HFF-Myc (cell line): ENCODE data around the gene AHDC1.

Experiments
- DNase-seq: peaks from one replicate; pipeline ENCODE4 v3.0.0-alpha.2; 2011; ENCODE audit warnings: low read depth; ENCODE audit errors: extremely low read depth
- H3K4me3 ChIP-seq: replicated peaks from 2 replicates; pipeline ENCODE4 v1.5.1; 2011; ENCODE audit warnings: low read depth, mild to moderate bottlenecking, control low read depth, low read length
- CTCF ChIP-seq: IDR thresholded peaks from 2 replicates; pipeline ENCODE4 v1.5.1; 2012; ENCODE audit warnings: mild to moderate bottlenecking, low read depth, low read length, control low read depth; ENCODE audit errors: missing control alignments

Gene AHDC1

DNA sequence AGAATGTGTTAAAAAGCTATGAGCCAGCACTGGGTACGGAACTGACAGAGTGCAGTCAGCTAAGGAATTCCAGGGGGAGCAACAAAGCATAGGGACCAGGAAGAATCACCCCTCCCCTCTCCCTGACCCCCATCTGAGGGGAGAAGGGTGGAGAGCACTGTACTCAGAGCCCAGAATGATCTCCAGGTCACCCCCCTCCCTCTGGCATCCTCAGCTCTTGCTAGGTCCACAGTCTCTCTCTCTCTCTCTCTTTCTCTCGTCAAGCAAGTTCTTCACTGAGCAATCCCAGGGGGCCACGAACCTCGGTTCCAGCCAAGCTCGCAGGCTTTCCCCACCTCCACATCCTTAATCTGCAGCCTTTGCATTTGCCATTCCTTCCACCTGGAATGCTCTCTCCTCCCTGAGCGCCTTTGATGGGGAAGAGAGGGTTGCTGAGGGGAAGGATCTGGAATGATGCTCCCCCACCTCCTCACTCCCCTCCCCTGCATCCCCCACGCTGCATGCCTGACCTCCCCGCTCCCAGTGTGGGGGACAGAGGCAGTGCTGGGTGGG lies 107.3 kb downstream of the AHDC1 start:
- H3K4me3 ChIP-seq = no peak overlapping the region
- DNase-seq = no peak
- no peak for TF ChIP-seq CTCF

GRCh38 chr1:27492796-27493195 lies 111.1 kb downstream of the AHDC1 start:
- no peak for DNase-seq
- no peak for TF ChIP-seq CTCF
- H3K4me3 ChIP-seq = no peak overlapping the region

DNA sequence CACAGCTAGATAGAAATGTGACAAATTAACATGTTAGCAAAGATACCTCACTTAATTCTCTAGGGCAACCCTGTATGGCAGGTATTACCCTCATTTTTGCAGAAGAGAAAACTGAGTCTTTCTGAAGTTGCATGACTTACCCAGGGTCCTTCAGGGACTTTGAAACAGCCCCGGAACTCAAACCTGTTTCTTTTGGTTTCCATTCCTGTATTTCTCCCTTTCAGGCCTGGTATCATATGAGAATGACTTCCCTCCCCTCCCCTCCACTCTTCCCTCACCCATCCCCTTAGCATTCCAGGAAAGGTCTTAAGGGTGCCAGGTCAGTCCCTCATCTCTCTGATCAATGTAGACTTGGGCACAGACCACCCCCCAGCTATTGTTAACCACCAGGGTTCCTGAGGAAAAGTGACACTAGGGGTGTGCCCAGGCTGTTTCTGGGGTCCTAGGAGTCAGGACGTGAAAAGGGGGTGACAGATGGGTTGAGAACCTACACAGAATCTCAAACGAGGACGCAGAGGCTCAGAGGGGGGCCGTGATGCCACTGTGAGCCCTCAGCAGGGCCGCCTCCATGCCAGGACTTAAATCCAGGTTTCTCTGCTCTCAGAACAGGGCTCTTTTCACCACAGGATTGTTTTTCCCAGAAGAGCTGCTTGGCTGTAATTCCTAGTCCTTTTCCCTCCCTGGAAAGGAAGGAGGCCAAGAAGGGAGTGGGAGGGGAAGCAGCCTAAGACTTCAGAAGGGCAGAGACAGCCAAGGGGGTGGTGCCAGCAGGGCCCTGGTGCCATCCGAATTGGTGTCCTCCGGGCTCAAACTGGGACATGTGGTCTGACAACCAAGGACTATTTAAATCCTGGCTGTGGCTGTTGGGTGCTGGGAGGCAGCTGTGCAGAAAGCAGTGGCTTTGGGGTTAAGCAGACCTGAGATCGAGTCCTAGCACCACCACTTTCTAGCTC lies 111.9 kb downstream of the AHDC1 start:
- no peak for TF ChIP-seq CTCF
- no peak for DNase-seq
- no peak overlapping the region for H3K4me3 ChIP-seq

DNA sequence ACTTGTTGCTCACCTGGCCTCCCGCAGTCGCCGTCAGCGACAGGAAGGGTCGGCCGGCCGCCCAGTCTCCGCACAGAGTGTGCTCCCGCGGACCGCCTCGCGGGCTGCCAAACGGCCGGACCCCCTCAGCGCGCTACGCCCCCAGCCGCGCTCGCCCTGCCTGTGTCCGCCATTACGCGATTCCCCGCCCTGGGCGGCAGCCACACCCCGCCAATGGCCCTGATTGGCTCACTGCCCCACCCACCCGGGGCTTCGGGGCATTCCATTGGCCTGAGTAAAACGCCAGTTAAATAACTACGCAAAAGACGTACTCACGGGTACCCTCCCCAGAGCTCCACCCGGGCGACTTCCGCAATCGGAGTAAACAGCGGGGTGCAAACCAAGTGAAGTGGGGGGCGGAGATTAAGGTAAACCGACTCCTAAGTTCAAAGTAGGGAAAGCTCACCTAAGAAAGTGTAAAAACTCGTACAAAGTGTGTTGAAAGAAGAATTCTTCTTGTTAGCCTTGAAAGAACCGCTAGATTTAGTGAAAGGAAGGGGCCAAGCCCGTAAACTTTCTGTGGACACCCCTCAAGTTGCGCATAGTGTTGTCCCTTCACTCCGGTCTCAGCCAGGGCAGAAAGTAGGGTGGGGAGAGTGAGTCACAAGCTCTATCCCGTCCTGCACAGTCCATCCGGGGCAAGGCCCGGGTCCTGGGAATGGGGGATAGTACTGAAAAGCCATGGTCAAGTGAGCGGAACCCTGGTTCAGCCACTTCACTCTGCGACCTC lies 113.8 kb downstream of the AHDC1 start, which contains the start of gene WASF2:
WASF2 (minus strand) TSS at position 195 of the 769 bp plus-strand sequence. CDS start 61,277 bp downstream, outside the sequence.
- peak; percentile 92 for DNase-seq
- no peak for TF ChIP-seq CTCF
- peak within 1 kb of the TSS; percentile 100 for H3K4me3 ChIP-seq

GRCh38 chr1:27489501-27489972 lies 114.4 kb downstream of the AHDC1 start:
- no peak for TF ChIP-seq CTCF
- H3K4me3 ChIP-seq = peak overlapping the region; percentile 100
- no peak for DNase-seq

GRCh38 chr1:27487966-27488884 lies 115.7 kb downstream of the AHDC1 start:
- H3K4me3 ChIP-seq = peak overlapping the region; percentile 100
- TF ChIP-seq CTCF = no peak
- DNase-seq = no peak
